Embryonic facial prominence (tissue), 1 donor: ENCODE data around the gene MAGI2.
"Not testable (repeated sequence)": the region's sequence is repeated elsewhere in the genome, so short reads cannot be mapped to it uniquely, and the experiment has no call there.

ENCODE experiments used
- DNase-seq: peaks from one replicate; pipeline ENCODE4 v3.0.0-alpha.2; 2016; ENCODE audit errors: extremely low spot score

Gene MAGI2

DNA sequence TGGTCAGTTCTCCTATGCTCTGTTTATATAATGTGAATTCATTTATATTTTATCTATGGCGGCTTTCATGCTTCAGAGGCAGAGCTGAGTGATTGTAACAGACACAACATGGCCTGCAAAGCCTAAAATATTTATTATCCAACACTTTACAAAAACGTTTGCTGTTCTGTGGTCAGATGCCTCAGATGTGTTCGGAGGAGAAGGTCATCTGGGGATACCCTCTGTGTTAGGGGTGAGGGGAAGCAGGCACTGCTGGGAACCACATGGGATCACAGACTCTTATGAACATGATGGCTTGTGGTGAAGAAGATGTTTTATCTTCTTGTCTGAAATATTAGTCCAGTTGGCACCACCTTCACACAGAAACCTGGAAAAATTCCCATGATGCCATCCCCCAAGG is 1451.4 kb downstream of the MAGI2 start:
- DNase-seq: no peak

DNA sequence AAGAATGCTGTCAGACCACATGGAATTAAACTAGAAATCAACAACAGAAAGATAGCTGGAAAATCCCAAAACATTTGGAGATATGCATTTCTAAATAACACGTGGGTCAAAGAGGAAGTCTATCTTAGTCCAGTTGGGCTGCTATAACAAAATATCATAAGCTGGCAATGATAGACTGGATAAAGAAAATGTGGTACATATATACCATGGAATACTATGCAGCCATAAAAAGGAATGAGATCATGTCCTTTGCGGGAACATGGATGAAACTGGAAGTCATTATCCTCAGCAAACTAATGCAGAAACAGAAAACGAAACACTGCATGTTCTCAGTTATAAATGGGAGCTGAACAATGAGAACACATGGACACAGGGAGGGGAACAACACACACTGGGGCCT is 1454.3 kb downstream of the MAGI2 start:
- DNase-seq: not testable (repeated sequence)

DNA sequence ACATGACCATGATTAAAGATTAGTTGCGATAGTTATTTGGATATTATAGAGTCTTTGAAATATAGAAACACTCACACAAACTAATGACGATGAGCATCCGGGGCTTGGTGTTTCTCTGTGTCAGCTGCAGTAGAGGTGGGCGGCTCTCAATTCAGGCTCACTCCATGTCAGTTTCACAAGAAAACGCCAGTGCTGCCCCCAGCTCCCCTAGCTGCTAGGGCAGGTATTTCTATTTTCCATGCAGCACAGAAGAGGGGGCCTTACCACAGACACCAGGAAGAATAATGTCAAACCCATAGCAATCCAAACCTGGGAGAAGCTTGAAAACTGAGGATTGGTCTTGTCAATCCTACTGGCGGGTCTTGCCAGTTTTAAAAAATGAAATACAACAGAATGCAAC is 1457.8 kb downstream of the MAGI2 start:
- DNase-seq: no peak

DNA sequence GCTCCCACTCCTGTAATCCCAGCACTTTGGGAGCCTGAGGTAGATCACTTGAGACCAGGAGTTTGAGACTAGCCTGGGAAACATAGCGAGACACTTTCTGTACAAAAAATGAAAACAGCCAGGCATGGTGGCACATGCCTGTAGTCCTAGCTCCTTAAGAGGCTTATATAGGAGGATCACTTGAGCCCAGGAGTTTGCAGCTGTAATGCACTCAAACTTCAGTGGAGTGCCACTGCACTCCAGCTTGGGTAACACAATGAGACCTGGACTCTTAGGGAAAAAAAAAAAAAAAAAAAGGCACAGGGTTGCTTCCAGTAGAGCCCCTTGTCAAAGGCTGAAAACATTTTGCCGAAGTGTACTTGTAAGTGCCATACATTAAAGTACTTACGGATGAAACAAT is 1459.6 kb downstream of the MAGI2 start:
- DNase-seq: no peak

DNA sequence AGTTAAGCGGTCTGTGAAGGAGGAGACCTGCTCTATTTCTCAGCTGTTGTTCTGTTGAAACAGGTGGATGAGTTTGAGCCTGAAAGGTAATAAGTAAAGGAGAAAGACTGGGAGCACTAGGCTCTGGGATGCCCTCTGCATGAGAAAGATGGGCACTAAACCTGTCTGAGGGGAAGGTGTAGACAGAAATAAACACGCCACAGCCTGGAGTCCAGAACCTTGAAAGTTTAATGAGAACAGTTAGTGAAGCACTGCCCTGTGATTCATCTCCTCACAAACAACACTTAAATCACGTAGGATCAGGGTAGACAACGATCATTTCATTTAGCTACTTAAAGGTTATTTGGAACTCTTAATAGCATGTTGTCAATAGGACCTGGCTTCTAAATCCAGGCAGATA is 1461.8 kb downstream of the MAGI2 start:
- DNase-seq: no peak

DNA sequence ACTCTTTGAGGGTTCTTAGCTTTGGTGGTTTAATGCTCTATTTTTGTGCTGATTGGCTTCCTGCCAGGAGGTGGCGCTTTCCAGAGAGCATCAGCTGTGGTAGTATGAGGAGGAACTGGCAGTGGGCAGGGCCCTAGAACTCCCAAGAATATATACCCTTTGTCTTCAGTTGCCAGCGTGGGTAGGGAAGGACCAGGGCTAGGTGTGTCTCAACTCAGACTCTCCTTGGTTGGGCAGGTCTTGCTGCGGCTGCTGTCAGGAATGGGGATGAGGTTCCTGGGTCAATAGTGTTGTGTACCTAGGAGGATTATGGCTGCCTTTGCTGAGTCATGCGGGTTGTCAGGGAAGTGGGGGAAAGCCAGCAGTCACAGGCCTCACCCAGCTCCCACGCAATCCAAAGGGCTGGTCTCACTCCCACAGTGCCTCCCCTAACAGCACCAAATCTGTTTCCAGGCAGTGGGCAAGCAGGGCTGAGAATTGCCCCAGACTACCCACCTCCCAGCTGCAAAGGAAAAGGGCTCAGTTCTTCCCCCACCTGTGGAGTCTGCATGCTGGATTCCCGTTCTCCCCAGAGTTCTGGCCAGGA is 1463.4 kb downstream of the MAGI2 start:
- DNase-seq: no peak

DNA sequence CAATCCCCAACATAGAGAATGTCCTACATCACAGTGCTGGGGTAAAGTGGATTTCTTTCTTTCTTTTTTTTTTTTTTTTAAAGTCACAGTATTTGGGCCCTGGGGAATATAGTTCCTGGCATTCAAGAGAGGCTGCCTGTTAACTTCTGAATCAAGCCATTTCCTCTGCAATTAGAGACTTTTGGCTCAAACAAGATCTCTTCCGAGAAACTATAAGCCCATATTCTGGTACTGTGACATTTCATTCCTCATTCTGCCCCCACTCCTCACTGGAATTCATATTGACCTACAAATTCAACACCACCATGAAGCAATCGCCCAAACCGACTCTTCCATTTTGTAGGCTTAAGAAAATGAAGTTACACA is 1467.5 kb downstream of the MAGI2 start:
- no peak for DNase-seq

DNA sequence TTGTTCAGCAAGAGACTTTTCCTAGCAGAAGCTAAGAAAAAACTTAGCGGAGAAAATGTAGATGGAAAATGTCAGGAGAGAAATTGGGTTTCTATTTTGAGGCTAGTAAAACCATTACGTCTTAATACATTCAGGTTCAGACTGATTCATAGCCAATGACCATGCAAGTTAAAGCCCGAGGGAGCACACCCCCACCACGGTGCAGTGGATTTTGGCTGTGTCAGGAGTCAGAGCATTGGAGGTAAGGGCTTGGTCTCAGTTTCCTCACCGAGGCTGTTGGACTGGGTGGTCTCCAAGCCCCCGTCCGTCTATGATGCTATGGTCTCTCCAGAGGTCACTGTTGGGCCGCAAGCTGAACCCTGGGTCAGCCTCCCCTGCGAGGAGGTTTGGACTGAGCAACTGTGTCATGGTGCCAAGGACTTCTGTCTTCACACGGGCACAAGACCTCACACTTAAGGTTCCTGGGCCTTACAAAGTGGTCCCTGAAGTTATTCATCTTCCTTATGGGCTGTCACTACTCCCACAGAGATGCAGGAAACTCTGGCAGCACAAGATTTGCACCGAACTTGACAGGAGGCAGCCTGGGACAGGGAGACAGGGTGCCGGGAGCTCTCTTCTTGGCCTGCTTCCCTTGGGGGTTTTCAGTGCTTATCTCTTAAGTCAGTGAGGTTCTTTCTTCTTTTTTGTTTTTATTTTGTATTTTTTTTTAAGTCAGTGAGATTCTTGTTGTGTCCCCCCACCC is 1468.1 kb downstream of the MAGI2 start:
- no peak for DNase-seq

DNA sequence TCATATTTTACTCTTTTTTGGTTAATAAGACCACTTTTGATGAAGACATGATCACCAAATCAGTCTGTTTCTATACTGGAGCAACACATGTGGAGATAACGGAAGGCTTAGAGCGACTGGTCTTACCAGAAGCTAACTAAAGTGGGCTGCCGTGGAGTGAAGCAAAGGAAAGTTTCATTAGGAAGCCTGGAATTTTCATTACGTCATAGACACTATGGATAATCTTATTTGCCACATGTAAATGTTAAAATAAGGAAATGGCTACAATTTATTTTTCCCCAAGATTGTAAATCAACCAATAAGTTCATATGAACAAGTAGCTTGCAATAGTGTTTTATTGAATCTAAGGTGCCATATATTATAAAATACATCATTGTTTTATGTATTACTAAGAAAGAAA is 1469.5 kb downstream of the MAGI2 start:
- DNase-seq: no peak

DNA sequence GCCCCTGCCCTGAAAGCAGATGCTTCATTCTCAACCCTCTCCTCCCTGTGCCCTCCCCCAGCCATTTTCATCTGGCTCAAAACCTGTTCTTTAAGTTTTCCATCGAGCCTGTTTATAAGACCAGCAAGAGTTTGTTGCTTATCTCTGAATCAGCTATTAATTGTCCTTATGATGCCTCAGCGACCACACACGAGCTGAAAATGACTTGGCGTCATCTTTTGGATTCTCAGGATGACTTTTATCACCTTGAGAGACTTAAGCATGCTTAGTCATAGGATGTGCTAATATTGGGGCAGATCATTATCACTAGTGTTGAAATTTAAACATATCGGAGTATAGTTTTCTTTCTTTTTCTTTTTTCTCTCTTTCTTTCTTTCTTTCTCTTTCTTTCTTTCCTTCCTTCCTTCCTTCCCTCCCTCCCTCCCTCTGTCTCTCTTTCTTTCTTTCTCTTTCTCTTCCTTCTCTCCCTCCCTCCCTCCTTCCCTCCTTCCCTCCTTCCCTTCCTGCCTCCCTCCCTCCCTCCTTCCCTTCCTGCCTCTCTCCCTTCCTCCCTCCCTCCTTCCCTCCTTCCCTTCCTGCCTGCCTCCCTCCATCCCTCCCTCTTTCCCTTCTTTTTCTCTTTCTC is 1470.4 kb downstream of the MAGI2 start:
- no peak for DNase-seq

DNA sequence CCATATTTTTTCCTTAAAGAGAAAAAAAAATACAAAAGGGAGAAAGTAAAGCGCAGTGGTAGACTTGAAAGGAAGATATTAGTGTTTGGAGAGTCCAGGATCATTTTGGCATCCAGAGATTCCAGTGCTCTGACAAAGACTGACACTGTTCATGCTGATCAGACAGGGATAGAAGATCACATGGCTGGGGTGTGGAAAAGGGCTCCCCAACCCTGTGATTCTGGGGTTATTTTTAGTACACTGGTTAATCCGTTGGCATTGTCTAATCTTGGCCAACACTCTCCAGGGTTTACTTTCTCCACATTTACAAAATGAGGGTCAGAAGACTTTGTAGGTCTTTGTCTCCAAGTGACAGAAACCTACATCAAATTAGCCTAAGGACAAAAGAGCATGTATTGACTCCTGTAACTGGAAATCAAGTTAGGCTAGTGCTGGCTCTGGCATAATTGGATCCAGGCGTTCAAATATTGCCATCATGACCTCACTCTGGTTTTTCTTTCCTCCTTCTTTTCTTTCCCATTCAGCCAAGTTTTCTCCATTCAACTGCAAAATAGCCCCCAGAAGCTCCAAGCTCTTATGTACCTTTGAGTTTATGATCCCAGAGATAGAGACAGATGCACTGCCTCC is 1473.3 kb downstream of the MAGI2 start:
- DNase-seq: no peak

DNA sequence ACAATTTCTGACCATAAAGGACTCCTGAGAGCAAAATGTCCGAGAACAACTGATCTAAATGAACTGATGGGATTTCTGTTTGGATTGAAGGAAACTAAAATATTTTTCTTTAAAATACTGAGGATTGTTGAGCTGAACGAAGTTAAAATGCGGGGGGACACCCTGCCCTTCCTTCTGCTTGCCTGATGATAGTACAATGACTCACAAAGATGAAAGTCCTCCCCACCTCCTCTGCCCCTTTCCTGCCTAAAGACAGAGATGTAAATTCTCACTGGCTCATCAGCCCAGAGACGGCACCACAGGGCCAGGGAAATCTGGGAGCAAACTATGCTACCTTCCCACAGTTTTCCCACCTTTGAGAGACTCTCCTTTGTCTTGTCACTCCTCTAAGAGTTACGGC is 1474.2 kb downstream of the MAGI2 start:
- DNase-seq: no peak

DNA sequence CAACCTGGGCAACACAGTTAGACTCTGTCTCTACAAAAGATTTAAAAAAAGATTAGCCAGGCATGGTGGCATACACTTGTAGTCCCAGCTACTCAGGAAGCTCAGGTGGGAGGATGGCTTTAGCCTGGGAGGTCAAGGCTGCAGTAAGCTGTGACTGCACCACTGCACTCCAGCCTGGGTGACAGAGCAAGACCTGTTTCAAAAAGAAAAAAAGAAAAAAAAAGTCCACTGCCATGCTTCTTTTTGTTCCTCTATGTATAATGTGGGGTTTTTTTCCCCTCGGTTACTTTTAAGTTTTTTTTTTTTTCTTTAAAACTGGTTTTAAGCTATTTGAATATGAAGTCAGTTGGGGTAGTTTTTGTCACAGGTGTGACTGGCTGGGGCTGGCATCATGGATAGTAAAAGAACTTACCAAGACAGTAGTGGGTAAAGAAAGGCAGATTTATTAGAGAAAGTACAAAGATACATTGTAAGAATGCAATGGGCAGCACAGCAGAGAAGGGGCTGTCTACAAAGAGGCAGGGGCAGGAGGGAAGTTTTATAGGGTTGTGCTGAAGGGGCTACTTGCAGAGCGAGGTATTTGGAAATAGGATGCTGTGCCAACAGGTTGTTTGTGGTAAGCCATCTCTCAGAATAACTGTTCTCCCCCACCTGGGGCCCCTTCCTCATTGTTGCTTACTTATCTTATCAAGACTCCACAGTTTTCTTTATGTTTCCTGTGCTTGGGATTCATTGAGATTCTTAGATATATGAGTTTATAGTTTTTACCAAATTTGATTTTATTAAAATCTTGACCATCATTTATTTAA is 1477.6 kb downstream of the MAGI2 start:
- DNase-seq: no peak

DNA sequence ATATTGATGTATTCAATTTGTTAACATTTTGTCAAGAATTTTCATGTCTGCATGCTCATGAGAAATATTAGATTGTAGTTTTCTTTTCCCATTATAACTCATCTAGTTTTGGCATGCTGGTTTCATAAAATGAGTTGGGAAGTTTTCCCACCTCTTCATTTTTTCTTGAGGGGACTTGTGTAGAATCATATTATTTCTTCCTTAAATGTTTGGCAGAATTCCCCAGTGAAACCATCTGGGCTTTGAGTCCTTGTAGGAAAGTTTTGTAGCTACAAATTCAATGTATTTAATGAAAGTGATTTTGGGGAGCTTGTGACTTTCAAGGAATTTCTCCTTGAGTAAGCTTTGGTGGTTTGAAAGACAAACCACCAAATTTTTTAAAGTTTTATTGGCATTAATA is 1481.7 kb downstream of the MAGI2 start:
- DNase-seq: no peak

DNA sequence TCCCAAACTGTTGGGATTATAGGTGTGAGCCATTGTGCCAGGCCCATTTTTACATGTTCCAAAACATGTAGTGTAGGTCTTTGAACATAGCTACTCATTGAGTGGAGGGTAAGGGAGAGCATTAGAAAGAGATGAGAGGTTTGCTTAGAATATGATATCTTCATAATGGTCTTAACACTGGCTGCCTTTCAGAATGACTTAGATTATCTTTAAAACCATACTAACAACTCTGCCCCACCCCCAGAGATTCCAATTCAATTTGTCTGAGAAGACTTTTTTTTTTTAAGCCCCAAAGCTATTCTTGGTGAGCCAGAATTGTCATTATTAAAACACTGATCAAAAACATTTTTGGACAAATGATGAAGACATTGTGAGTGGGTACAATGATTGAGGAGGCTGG is 1486.0 kb downstream of the MAGI2 start:
- DNase-seq: no peak
